Ovary (tissue), 9 donors: ENCODE measurements around the gene CCRL2. TPM values are rescaled to one million over a fixed set of nuclear protein-coding genes. Genes with fewer than 3 reads are reported as not detected.

ENCODE experiments used
- DNase-seq, 5 donors: peaks; one replicate each; pipeline ENCODE4 v3.0.0-alpha.2; 2019 to 2020
- H3K27ac ChIP-seq, 2 donors: fragments of 200-600 bp; one replicate each; pipeline versions ENCODE4 v1.5.1 to v1.8.0; 2019 to 2022
- H3K27me3 ChIP-seq: fragments of 200-600 bp; one replicate; pipeline ENCODE4 v1.8.0; 2022
- H3K36me3 ChIP-seq: fragments of 200-600 bp; sonication (generic); one replicate; pipeline ENCODE4 v1.5.1; 2019
- H3K4me1 ChIP-seq: one replicate; pipeline ENCODE4 v1.8.1; 2013; ENCODE audit warnings: mild to moderate bottlenecking, moderate library complexity; ENCODE audit not compliant: insufficient read depth
- H3K4me3 ChIP-seq: fragments of 200-600 bp; sonication (generic); one replicate; pipeline ENCODE4 v1.5.1; 2017
- H3K9me3 ChIP-seq, 2 donors: fragments of 200-600 bp in 1 of 2; sonication (generic) in 1 of 2; one replicate each; pipeline versions ENCODE4 v1.5.1 to v1.8.1; 2013 to 2019; ENCODE audit warnings: mild to moderate bottlenecking in 1 of 2, moderate library complexity in 1 of 2
- EP300 ChIP-seq: sonication (generic); formaldehyde crosslinking; IDR thresholded peaks from one replicate; pipeline ENCODE4 v1.6.1; 2017; ENCODE audit warnings: antibody characterized with exemption
- POLR2A ChIP-seq: fragments of 450-650 bp; IDR thresholded peaks from one replicate; pipeline ENCODE4 v1.6.1; 2017; ENCODE audit warnings: antibody characterized with exemption, mild to moderate bottlenecking, moderate library complexity
- WGBS, 3 donors: extraction: QIAGEN DNeasy Blood & Tissue Kit in 1 of 3; methylation state at CpG; one replicate each; pipeline versions ENCODE4 v1.1.5 to v1.1.7; 2013 to 2017; 5-methylcytosine and 5-hydroxymethylcytosine counted together
- intact Hi-C, 4 donors: fragments of 100-400 bp; cut with DNase I; formaldehyde crosslinking; loops; one replicate each; pipeline versions ENCODE4 v1.11.0 to v1.15.1; 2022 to 2023
- polyA plus RNA-seq, 2 donors: library from polyadenylated mRNA; stranded (reverse); fragments of 200-250 nt in 1 of 2; fragments of 350-450 nt in 1 of 2; fragmentation: Illumina TruSeq in 1 of 2; extraction: RNeasy Lipid Tissue Mini Kit (QIAGEN cat#74804) in 1 of 2; gene quantifications; one replicate each; pipeline ENCODE4 v1.2.3, GENCODE V29; 2013 to 2014
- total RNA-seq, 7 donors: library from RNA; depleted of rRNA in 2 of 7; stranded (reverse); fragments of >200 nt in 2 of 7; fragmentation: NEBNext Ultra II Directional in 3 of 7; extraction: Animal tissue kit (Norgen Biotek cat#: 25700) in 3 of 7; gene quantifications; one replicate each; pipeline versions ENCODE4 v1.1.0 to v1.2.4, GENCODE V29; 2016 to 2023
- TF ChIP-seq, protein P1 (sequence below), 3 donors: fragments of 450-650 bp in 2 of 3; fragments of 200-600 bp in 1 of 3; IDR thresholded peaks; one replicate each; pipeline versions ENCODE4 v1.5.1 to v1.8.0; 2016 to 2022; ENCODE audit warnings: antibody characterized with exemption in 3 of 3, mild to moderate bottlenecking in 1 of 3
- donor health status: DM: no; HTN: no; CAD: no; lungs with moderate emphysema.
- donor health status: DM: no; HTN: no; CAD: no.
- donor health status: Bipolar disorder and iron deficiency.
- donor health status: DM: yes; HTN: yes; CAD: no.
- donor health status: DM: no; HTN: no; CAD: no.
- donor health status: DM: yes; HTN: yes; CAD: no.

CCRL2 gene
- total and polyA plus RNA-seq, 9 donors, result 0.72 to 5.4 (median 1.1) TPM; not detected in 1

DNA sequence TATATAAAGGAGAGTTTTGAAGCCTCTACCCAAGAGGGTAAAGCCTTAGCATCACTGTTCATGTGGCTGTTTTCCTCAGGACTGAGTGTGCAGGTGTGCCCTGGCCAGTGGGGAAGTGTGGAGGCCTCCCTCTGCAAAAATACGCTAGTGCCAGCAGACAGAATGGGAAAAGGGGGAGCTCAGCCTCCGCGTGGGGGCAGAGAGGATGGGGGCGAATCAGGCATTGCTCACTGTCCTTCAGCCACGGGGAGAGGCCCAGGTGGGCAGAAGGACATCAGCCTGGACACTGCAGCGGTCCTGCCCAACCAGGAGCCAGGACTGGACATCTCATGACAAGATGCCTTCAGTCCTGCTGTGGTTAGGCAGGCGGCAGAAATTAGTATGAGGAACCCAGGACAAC lies 47.5 kb downstream of the CCRL2 start:
- Histone ChIP-seq H3K27ac (no peak overlapping the region), H3K9me3 (no peaks in the 10 kb centered on the region), H3K36me3 (no peaks in the 10 kb centered on the region), H3K27me3 (no peaks in the 10 kb centered on the region), H3K4me1 (no peaks in the 10 kb centered on the region), H3K4me3 (no peak overlapping the region)
- WGBS, 3 donors, result 65 to 78% (median 73%) methylated on average over 7 of the region's 7 CpGs
- TF ChIP-seq EP300 (no peak), POLR2A (no peak)
- TF ChIP-seq, protein P1, sequence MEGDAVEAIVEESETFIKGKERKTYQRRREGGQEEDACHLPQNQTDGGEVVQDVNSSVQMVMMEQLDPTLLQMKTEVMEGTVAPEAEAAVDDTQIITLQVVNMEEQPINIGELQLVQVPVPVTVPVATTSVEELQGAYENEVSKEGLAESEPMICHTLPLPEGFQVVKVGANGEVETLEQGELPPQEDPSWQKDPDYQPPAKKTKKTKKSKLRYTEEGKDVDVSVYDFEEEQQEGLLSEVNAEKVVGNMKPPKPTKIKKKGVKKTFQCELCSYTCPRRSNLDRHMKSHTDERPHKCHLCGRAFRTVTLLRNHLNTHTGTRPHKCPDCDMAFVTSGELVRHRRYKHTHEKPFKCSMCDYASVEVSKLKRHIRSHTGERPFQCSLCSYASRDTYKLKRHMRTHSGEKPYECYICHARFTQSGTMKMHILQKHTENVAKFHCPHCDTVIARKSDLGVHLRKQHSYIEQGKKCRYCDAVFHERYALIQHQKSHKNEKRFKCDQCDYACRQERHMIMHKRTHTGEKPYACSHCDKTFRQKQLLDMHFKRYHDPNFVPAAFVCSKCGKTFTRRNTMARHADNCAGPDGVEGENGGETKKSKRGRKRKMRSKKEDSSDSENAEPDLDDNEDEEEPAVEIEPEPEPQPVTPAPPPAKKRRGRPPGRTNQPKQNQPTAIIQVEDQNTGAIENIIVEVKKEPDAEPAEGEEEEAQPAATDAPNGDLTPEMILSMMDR (IDR thresholded peaks at IDR 0.05), result no peak
- DNase-seq, result no peak
- intact Hi-C loops, result no loop called here

DNA sequence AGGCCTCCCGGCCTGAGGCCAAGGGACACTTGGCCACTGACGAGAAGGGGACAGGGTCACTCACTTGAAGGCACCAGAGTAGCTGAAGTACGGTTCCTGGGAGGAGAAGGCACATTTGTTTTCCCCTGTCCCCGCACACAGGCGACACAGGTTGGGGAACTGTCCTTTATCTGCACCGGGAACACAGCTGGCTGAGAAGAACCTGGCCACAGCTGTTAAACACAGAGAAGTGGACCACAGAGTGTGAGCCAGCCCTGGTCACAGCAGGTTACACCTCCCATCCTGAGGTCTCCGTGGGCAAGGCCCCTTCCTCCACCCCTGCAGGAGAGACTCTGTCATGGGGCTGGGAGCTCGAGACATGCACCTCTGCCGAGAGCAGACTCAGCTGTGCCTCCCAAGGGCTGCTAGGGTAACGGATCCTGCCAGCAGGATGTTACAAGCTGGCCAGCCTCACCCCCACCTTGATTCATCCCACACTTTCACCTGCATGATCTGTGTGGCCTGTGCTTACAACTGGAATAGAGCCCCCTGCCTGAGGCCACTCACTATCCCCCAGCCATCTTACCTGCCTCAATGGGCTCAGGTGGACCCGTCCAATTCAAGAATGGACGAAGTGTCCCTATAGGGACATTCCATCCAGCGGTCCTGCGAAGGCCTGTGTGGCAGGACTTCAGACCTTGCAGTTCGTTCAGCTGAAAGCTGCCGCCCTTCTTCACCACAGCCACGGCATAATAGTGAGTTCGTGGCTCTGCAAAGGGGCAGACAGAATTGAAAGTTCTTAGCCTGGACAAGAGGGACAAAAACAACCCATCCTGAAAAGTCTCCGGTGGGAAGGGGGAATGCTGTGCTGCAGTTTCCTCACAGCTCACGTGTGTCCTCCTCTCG lies 48.4 kb downstream of the CCRL2 start:
- TF ChIP-seq, protein P1 (IDR thresholded peaks at IDR 0.05), result no peak
- TF ChIP-seq POLR2A, result no peak
- TF ChIP-seq EP300, result no peak
- no peak for DNase-seq
- 75 to 82% (median 76%) methylated on average over 21 of the region's 21 CpGs for WGBS, 3 donors
- no peak overlapping the region for H3K27ac ChIP-seq
- no peaks in the 10 kb centered on the region for H3K36me3 ChIP-seq
- H3K27me3 ChIP-seq, result no peaks in the 10 kb centered on the region
- no peaks in the 10 kb centered on the region for H3K4me1 ChIP-seq
- H3K4me3 ChIP-seq, result no peak overlapping the region
- H3K9me3 ChIP-seq, result no peaks in the 10 kb centered on the region
- intact Hi-C loops, result no loop called here

DNA sequence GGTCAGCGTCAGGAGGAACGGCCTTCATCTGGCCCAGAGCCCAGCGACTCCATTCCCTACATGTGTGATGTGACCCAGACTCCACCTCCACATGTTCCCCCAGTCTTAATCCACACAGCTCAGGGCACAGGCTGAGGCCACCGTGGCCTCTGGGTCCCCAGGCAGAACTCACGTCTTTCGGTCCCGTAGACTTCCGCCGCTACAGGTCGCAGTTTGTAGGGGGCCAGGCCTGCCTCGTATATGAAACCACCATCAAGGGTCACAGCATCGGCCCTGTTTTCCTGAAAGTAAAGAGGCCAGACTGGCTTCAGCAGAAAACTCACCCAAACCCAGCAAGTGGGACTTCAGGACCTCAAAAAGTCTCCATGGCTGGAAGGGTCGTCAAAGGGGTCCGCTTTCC lies 49.1 kb downstream of the CCRL2 start:
- WGBS, 3 donors, result 86 to 90% (median 88%) methylated on average over 14 of the region's 14 CpGs
- no peaks in the 10 kb centered on the region for H3K27me3 ChIP-seq
- no peak overlapping the region for H3K4me3 ChIP-seq
- H3K9me3 ChIP-seq, result no peaks in the 10 kb centered on the region
- no peak for DNase-seq
- intact Hi-C loops, result no loop called here
- no peaks in the 10 kb centered on the region for H3K36me3 ChIP-seq
- H3K4me1 ChIP-seq, result no peaks in the 10 kb centered on the region
- no peak overlapping the region for H3K27ac ChIP-seq
- TF ChIP-seq, protein P1 (IDR thresholded peaks at IDR 0.05), result no peak
- no peak for TF ChIP-seq POLR2A
- TF ChIP-seq EP300, result no peak

Other genes with a start within 250 kb of the CCRL2 start
- 1 to 10 TPM; 2.2 to 8.0 (median 3.5) TPM for gene CCR1, start 198.9 kb upstream of the CCRL2 start, total RNA-seq
- 10 to 100 TPM in 1 of 2 donors, 1 to 10 TPM in 1; 2.1 to 14.6 TPM for gene CCR1, start 198.9 kb upstream of the CCRL2 start, polyA plus RNA-seq
- gene CCR3, start 164.8 kb upstream of the CCRL2 start, total RNA-seq, result not detected
- not detected for gene CCR3, start 164.8 kb upstream of the CCRL2 start, polyA plus RNA-seq
- gene CCR2, start 53.1 kb upstream of the CCRL2 start, total RNA-seq, result 1 to 10 TPM in 1 of 7 donors, under 1 TPM in 6; 0.34 to 1.8 (median 0.43) TPM
- gene CCR2, start 53.1 kb upstream of the CCRL2 start, polyA plus RNA-seq, result 1 to 10 TPM in 1 of 2 donors, under 1 TPM in 1; 0.40 to 6.0 TPM
- 1 to 10 TPM in 3 of 7 donors, under 1 TPM in 4; 0.23 to 2.1 (median 0.92) TPM for gene CCR5, start 36.3 kb upstream of the CCRL2 start, total RNA-seq
- gene CCR5, start 36.3 kb upstream of the CCRL2 start, polyA plus RNA-seq, result 1 to 10 TPM in 1 of 2 donors, under 1 TPM in 1; 0.45 to 7.4 TPM
- gene LTF, start 57.6 kb downstream of the CCRL2 start, total RNA-seq, result 10 to 100 TPM in 1 of 7 donors, 1 to 10 TPM in 4, under 1 TPM in 2; 0.56 to 23.7 (median 1.2) TPM
- gene LTF, start 57.6 kb downstream of the CCRL2 start, polyA plus RNA-seq, result 1 to 10 TPM in 1 of 2 donors, under 1 TPM in 1; 0.86 to 1.5 TPM
- not detected for gene RTP3, start 90.7 kb downstream of the CCRL2 start, total RNA-seq
- not detected for gene RTP3, start 90.7 kb downstream of the CCRL2 start, polyA plus RNA-seq
- 1 to 10 TPM; 3.9 to 9.3 (median 6.2) TPM for gene LRRC2, start 159.0 kb downstream of the CCRL2 start, total RNA-seq
- 1 to 10 TPM; 5.8 to 6.9 TPM for gene LRRC2, start 159.0 kb downstream of the CCRL2 start, polyA plus RNA-seq
- gene FAM240A, start 205.3 kb downstream of the CCRL2 start, total RNA-seq, result under 1 TPM in 1 of 7 donors, not detected in 6; 0.17 TPM
- gene FAM240A, start 205.3 kb downstream of the CCRL2 start, polyA plus RNA-seq, result not detected